Middle frontal gyrus (tissue), 1 donor: Measurements from ENCODE around the gene CACNA1I.

Experiments used
- DNase-seq: peaks from one replicate; pipeline ENCODE4 v3.0.0-alpha.2; 2015; ENCODE audit warnings: low spot score; ENCODE audit errors: extremely low spot score

CACNA1I gene

DNA sequence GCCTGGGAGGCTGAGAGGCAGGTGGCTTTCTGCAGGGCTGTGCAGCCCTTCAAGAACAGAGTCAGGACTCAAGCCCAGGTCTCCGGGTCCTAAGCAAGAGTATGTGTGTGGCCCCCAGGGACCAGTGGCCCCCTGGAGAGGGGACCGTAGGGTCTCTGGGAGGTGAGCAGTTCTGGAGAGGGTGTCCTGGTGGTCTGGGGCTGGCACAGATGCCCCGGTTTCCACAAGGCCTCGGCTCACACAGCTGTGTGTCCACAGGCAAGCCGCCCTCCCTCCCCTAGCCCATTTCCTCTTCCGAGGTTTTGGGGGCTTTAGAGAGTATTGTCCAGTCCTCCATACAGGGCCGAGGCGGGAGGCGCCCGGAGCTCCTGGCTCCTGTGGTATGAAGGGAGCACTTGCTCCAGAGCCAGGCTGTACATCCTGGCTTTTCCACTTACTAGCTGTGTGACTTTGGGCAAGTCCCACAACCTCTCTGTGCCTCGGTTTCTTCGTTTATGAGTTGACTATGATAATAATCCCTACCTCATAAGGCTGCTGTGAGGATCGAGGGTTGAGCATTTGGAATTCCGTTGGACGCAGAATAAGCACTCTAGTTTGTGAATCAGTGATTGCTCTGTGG, 34.6 kb upstream of the CACNA1I start:
- DNase-seq, result no peak

- no peak for DNase-seq
Measured at GRCh38 chr22:39536711-39537110, 33.8 kb upstream of the CACNA1I start.

DNA sequence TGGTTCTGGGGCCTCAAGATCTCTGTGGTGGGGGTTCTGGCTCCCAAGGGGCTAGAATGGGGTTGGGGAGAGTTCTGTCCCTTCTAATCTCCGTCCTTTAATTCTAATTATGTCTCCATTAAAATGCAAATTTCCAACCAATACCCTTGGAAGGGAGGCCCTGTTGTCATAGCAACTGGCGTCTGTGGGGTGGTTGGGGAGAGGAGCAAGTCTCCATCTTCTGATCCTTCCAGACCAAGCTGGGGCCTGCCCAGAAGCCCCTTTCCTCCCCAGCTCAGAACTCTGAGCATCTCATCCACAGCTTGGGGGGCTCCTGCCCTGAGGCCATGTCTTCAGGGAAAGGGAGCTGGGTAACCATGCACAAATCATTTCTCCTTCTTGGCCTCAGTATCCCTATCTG, 32.6 kb upstream of the CACNA1I start:
- DNase-seq, result no peak

- DNase-seq, result no peak
Measured at GRCh38 chr22:39543095-39543494, 27.5 kb upstream of the CACNA1I start.

- no peak for DNase-seq
Measured at GRCh38 chr22:39545386-39546365, 24.9 kb upstream of the CACNA1I start.

GRCh38 chr22:39546889-39547586, 23.5 kb upstream of the CACNA1I start:
- DNase-seq, result peak; percentile 62

DNA sequence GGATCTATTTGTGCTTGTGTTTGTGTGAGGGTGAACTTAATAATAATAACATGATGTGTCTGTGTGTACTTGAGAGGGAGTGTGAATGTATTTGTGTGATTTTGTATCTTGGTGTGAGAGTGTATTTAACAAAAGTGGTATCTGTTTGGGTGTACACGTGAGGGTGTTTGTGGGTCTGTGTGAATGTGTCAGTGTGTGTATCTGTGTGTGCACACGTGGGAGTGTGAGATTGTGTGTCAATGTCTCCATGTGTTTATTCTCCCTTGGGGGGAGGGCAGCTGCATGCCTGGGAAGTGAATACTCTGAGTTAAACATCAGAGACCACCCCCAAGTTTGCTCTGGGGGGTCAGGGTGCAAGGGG, 23.0 kb upstream of the CACNA1I start:
- no peak for DNase-seq

DNA sequence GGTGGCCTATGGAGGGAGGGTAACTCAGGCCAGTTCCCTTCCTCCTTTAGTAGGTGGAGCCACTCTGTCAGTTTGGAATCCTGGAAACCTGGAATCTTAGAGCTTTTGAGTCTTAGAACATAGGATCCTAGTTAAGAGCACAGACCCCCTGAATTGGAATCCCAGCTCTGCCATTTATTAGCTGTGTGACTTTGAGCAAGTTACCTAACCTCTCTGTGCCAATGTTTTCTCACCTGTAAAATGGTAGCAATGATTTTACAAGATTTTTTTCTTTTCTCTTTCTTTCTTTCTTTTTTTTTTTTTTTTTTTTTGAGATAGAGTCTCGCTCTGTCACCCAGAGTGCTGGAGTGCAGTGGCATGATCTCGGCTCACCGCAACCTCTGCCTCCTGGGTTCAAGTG, 17.1 kb upstream of the CACNA1I start:
- no peak for DNase-seq

GRCh38 chr22:39554151-39554550, 16.4 kb upstream of the CACNA1I start:
- no peak for DNase-seq

DNA sequence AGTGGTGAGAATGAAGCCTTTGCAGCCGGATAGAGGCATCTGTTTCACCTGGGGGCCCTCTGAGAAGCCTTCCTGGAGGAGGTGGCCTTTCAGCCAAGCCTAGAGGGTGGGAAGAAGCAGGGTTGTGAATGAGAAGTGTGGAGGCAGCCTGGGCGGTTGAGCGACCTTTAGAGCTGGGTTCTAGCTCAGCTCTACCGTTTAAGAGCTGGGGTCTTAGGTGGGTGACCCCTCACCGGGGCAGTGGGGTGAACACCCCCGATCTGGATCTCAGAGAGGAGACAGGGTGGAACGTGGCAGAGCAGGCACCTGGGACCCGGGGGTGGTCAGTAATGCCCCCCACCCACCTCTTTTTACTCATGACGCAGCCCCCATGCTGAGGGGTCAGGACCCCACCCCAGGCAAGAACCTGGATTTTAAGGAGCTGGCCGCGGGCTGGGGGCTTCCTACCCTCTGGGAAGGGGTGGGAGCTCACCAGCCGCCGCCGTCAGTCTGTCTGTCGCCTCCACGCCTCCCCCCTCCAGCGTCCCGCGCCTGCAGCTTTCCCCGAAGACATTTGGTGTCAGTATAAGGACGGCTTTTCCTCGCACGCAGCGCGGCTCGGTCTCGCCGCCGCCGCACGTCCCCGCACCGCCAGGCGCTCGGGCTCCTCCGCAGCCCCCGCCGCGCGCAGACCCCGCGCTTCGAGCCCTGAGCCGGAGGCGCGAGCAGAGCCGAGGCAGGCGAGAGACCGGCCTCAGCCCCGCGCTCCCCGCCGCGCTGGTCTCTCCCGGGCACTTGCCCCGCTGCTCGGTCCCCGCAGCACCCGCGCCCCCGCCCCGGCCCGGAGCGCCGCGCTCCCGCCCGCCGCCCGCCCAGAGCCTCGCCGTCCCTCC, 13.3 kb upstream of the CACNA1I start:
- peak; percentile 9 for DNase-seq

DNA sequence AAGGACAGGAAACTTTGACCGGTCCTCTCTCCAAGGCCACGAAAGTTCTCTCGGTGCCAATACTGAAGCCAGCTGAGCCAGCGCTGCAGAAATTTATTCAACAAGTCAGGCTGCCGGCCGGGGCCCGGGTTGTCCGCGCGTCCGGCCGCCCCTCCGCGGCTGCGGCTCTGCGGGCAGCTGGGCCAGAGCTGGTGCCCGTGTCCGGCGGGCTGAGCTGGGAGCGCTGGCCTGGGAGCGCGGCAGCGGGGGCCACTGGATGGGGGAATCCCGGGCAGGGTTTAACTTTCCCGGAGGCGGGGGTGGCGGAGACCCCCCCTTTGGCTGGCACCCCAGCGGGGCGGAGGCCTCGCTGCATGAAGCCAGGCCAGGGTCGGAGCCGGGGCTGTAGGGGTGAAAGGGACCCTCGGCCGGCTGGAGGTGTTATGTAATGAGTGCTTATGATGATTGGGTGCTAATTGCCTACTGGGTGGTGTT, 12.3 kb upstream of the CACNA1I start:
- DNase-seq, result no peak

DNA sequence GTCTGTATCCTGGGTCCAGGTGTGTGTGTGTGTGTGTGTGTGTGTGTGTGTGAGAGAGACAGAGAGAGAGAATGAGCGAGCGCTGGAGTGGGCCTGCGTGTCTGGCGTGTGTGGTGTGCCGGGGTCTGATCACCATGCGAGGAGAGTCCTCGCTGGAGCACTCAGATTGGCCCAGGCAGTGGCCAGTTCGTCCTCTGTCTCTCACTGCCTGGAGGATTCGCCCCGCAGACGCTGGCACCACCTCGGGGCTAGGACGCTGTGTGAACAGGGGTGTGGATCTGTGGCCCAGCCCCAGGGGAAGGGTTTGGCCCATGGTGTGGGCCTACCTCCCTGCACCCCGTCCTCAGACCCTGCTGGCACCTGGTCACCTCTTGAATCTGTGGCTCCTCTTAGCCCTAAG, 11.6 kb upstream of the CACNA1I start:
- DNase-seq, result no peak

GRCh38 chr22:39559456-39560105, 11.0 kb upstream of the CACNA1I start:
- DNase-seq, result no peak

GRCh38 chr22:39560127-39560526, 10.4 kb upstream of the CACNA1I start:
- DNase-seq, result no peak

- no peak for DNase-seq
Measured at GRCh38 chr22:39562839-39563489, 7.6 kb upstream of the CACNA1I start.

DNA sequence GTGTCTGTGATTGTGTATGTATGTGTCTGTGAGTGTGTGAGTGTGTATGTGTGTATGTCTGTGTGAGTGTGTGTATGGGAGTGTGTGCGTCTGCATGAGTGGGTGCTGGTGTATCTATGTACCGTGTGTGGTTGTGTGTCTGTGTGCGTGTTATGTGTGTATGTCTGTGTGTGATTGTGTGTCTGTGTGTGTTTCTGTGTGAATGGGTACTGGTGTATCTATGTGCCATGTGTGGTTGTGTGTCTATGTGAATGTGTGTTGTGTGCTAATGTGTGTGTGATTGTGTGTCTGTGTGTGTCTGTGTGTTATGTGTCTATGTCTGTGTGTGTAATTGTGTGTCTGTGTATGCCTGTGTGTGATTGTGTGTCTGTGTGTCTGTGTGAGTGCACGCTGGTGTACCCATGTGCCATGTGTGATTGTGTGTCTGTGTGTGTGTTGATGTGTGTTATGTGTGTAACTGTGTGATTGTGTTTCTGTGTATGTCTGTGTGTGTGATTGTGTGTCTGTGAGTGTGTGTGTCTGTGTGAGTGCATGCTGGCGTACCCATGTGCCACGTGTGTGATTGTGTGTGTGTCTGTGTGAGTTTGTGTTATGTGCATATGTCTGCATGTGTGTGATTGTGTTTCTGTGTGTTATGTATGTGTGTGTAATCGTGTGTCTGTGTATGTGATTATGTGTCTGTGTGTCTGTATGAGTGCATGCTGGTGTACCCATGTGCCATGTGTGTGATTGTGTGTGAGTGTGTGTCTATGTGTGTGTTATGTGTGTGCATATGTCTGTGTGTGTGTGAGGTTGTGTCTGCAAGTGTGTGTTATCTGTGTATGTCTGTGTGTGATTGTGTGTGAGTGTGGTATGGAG, 6.8 kb upstream of the CACNA1I start:
- DNase-seq, result no peak

DNA sequence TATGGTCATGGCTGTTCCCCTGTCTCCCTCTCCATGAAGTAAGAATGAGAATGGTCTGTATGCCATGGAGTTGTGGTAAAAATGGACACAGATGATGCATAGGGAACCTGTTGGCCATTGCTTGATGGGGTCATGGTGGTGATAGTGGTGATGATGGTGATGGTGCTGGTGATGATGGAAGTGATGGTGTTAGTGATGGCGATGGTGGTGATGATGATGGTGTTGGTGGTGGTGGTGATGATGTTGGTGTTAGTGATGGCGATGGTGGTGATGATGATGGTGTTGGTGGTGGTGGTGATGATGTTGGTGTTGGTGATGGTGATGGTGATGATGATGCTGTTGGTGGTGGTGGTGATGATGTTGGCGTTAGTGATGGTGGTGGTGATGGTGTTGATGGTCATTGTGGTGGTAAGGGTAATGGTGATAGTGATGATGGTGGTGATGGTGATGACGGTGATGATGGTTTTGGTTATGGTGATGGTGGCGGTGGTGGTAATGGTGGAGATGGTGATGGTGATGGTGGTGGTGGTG, 5.1 kb upstream of the CACNA1I start:
- no peak for DNase-seq

GRCh38 chr22:39567135-39567946, 3.2 kb upstream of the CACNA1I start:
- DNase-seq, result no peak
